SU-DHL-6 (cell line): ENCODE results near the gene SAPCD2.

Experiments
- H2AFZ ChIP-seq: fragments of 200-600 bp; sonication (generic); 2 replicates; pipeline ENCODE4 v1.6.1; 2014; ENCODE audit warnings: low read depth, mild to moderate bottlenecking, moderate library complexity, mixed read lengths, antibody characterized with exemption, low read length; ENCODE audit not compliant: severe bottlenecking
- H3F3A ChIP-seq: fragments of 200-600 bp; shearing (Covaris generic); 2 replicates; pipeline ENCODE4 v1.6.0; 2016; ENCODE audit warnings: antibody characterized with exemption, mild to moderate bottlenecking; ENCODE audit not compliant: insufficient read depth
- H3K27ac ChIP-seq: fragments of 200-600 bp; sonication (generic); 2 replicates; pipeline ENCODE4 v1.5.1; 2016; ENCODE audit warnings: low read depth, mild to moderate bottlenecking, low read length, moderate library complexity, mixed read lengths
- H3K27me3 ChIP-seq: fragments of 200-600 bp; sonication (generic), shearing (Covaris generic); 2 replicates; pipeline ENCODE4 v1.6.0; 2014; ENCODE audit warnings: mild to moderate bottlenecking, low read length
- H3K36me3 ChIP-seq: fragments of 200-600 bp; sonication (generic); 2 replicates; pipeline ENCODE4 v1.6.1; 2014; ENCODE audit warnings: mild to moderate bottlenecking, low read length, mixed read lengths
- H3K4me2 ChIP-seq: fragments of 300-600, 200-600 bp; shearing (Covaris generic), sonication (generic); 2 replicates; pipeline ENCODE4 v1.6.0; 2014; ENCODE audit warnings: low read length, low read depth, mild to moderate bottlenecking; ENCODE audit not compliant: poor library complexity, severe bottlenecking
- H3K4me3 ChIP-seq: fragments of 200-600 bp; sonication (generic); 2 replicates; pipeline ENCODE4 v1.5.1; 2014; ENCODE audit warnings: antibody characterized with exemption, low read length, mild to moderate bottlenecking, mixed read lengths; ENCODE audit not compliant: insufficient read depth, poor library complexity, severe bottlenecking
- H3K79me2 ChIP-seq: fragments of 200-600 bp; sonication (generic); 2 replicates; pipeline ENCODE4 v1.6.1; 2014; ENCODE audit warnings: mild to moderate bottlenecking, low read length, moderate library complexity; ENCODE audit not compliant: insufficient read depth
- H3K9ac ChIP-seq: fragments of 200-600 bp; sonication (generic); 2 replicates; pipeline ENCODE4 v1.7.0; 2014; ENCODE audit warnings: mild to moderate bottlenecking, low read length
- H3K9me2 ChIP-seq: fragments of 200-600 bp; sonication (generic); replicated peaks from 2 replicates; pipeline ENCODE4 v1.6.1; 2014; ENCODE audit warnings: low read length; ENCODE audit not compliant: insufficient read depth
- H3K9me3 ChIP-seq: fragments of 200-600 bp; sonication (generic); 2 replicates; pipeline ENCODE4 v1.6.1; 2014; ENCODE audit warnings: low read length, mixed read lengths; ENCODE audit not compliant: insufficient read depth
- H4K20me1 ChIP-seq: fragments of 200-600 bp; sonication (generic); 2 replicates; pipeline ENCODE4 v1.6.1; 2014; ENCODE audit warnings: low read depth, mild to moderate bottlenecking, antibody characterized with exemption, low read length, moderate library complexity, mixed read lengths
- CTCF ChIP-seq: fragments of 200-600 bp; sonication (generic); IDR thresholded peaks from one replicate; pipeline ENCODE4 v1.5.1; 2017; ENCODE audit warnings: antibody characterized with exemption, mild to moderate bottlenecking, low read length, moderate library complexity; ENCODE audit not compliant: insufficient read depth, poor library complexity, severe bottlenecking
- EZH2phosphoT487 ChIP-seq: fragments of 200-600 bp; sonication (generic), shearing (Covaris generic); conservative IDR thresholded peaks from 2 replicates; pipeline ENCODE4 v1.6.1; 2018; ENCODE audit warnings: mild to moderate bottlenecking, antibody characterized with exemption, low read length, moderate library complexity, mixed read lengths

The SAPCD2 gene

GRCh38 chr9:137040568-137040967, 29.8 kb downstream of the SAPCD2 start:
- Histone ChIP-seq H3K4me2 (no peak overlapping the region), H3K79me2 (no peaks in the 10 kb centered on the region), H3K9me2 (no peaks in the 10 kb centered on the region), H4K20me1 (no peaks in the 10 kb centered on the region), H3K27ac (no peak overlapping the region), H3K9ac (no peak overlapping the region), H2AFZ (no peak overlapping the region), H3K36me3 (no peaks in the 10 kb centered on the region), H3K4me3 (no peak overlapping the region), H3K27me3 (no peaks in the 10 kb centered on the region), H3F3A (no peaks in the 10 kb centered on the region), H3K9me3 (no peaks in the 10 kb centered on the region)
- TF ChIP-seq CTCF (no peak), EZH2phosphoT487 (no peak)

- no peaks in the 10 kb centered on the region for H3K27me3 ChIP-seq
- no peaks in the 10 kb centered on the region for H3K9me3 ChIP-seq
- H3K27ac ChIP-seq: no peak overlapping the region
- TF ChIP-seq EZH2phosphoT487: no peak
- H3K4me3 ChIP-seq: no peak overlapping the region
- no peaks in the 10 kb centered on the region for H4K20me1 ChIP-seq
- H3K79me2 ChIP-seq: no peaks in the 10 kb centered on the region
- no peaks in the 10 kb centered on the region for H3K9me2 ChIP-seq
- H3K36me3 ChIP-seq: no peaks in the 10 kb centered on the region
- no peak overlapping the region for H3K9ac ChIP-seq
- no peak overlapping the region for H3K4me2 ChIP-seq
- H3F3A ChIP-seq: no peaks in the 10 kb centered on the region
- no peak overlapping the region for H2AFZ ChIP-seq
These were observed 30.6 kb downstream of the SAPCD2 start for GRCh38 chr9:137039611-137040366.

- Histone ChIP-seq H3K79me2 (no peaks in the 10 kb centered on the region), H3K27me3 (no peaks in the 10 kb centered on the region), H3K4me2 (no peak overlapping the region), H3K27ac (no peak overlapping the region), H3F3A (no peaks in the 10 kb centered on the region), H3K9ac (no peak overlapping the region), H2AFZ (no peak overlapping the region), H3K9me2 (no peaks in the 10 kb centered on the region), H3K4me3 (no peak overlapping the region), H3K9me3 (no peaks in the 10 kb centered on the region), H3K36me3 (no peaks in the 10 kb centered on the region), H4K20me1 (no peaks in the 10 kb centered on the region)
- no peak for TF ChIP-seq CTCF
- no peak for TF ChIP-seq EZH2phosphoT487
These were observed 31.4 kb downstream of the SAPCD2 start for GRCh38 chr9:137038916-137039315.

- Histone ChIP-seq H3K9me2 (no peaks in the 10 kb centered on the region), H4K20me1 (no peaks in the 10 kb centered on the region), H3K9me3 (no peaks in the 10 kb centered on the region), H3K4me3 (no peak overlapping the region), H3K4me2 (no peak overlapping the region), H3K27me3 (no peaks in the 10 kb centered on the region), H2AFZ (no peak overlapping the region), H3K79me2 (no peaks in the 10 kb centered on the region), H3K9ac (no peak overlapping the region), H3F3A (no peaks in the 10 kb centered on the region), H3K27ac (no peak overlapping the region), H3K36me3 (no peaks in the 10 kb centered on the region)
- TF ChIP-seq EZH2phosphoT487 (no peak), CTCF (no peak)
These were observed 32.9 kb downstream of the SAPCD2 start for GRCh38 chr9:137037483-137037882.
